Ovary (tissue), 9 donors: ENCODE measurements around the gene NRDE2. TPM values are rescaled to one million over a fixed set of nuclear protein-coding genes. Genes with fewer than 3 reads are reported as not detected.

Source experiments
- DNase-seq, 5 donors: peaks; one replicate each; pipeline ENCODE4 v3.0.0-alpha.2; 2019 to 2020
- H3K27ac ChIP-seq, 2 donors: fragments of 200-600 bp; one replicate each; pipeline versions ENCODE4 v1.5.1 to v1.8.0; 2019 to 2022
- H3K27me3 ChIP-seq: fragments of 200-600 bp; one replicate; pipeline ENCODE4 v1.8.0; 2022
- H3K36me3 ChIP-seq: fragments of 200-600 bp; sonication (generic); one replicate; pipeline ENCODE4 v1.5.1; 2019
- H3K4me1 ChIP-seq: one replicate; pipeline ENCODE4 v1.8.1; 2013; ENCODE audit warnings: mild to moderate bottlenecking, moderate library complexity; ENCODE audit not compliant: insufficient read depth
- H3K4me3 ChIP-seq: fragments of 200-600 bp; sonication (generic); one replicate; pipeline ENCODE4 v1.5.1; 2017
- H3K9me3 ChIP-seq, 2 donors: fragments of 200-600 bp in 1 of 2; sonication (generic) in 1 of 2; one replicate each; pipeline versions ENCODE4 v1.5.1 to v1.8.1; 2013 to 2019; ENCODE audit warnings: mild to moderate bottlenecking in 1 of 2, moderate library complexity in 1 of 2
- EP300 ChIP-seq: sonication (generic); formaldehyde crosslinking; IDR thresholded peaks from one replicate; pipeline ENCODE4 v1.6.1; 2017; ENCODE audit warnings: antibody characterized with exemption
- POLR2A ChIP-seq: fragments of 450-650 bp; IDR thresholded peaks from one replicate; pipeline ENCODE4 v1.6.1; 2017; ENCODE audit warnings: antibody characterized with exemption, mild to moderate bottlenecking, moderate library complexity
- WGBS, 3 donors: extraction: QIAGEN DNeasy Blood & Tissue Kit in 1 of 3; methylation state at CpG; one replicate each; pipeline versions ENCODE4 v1.1.5 to v1.1.7; 2013 to 2017; 5-methylcytosine and 5-hydroxymethylcytosine counted together
- intact Hi-C, 4 donors: fragments of 100-400 bp; cut with DNase I; formaldehyde crosslinking; loops; one replicate each; pipeline versions ENCODE4 v1.11.0 to v1.15.1; 2022 to 2023
- polyA plus RNA-seq, 2 donors: library from polyadenylated mRNA; stranded (reverse); fragments of 200-250 nt in 1 of 2; fragments of 350-450 nt in 1 of 2; fragmentation: Illumina TruSeq in 1 of 2; extraction: RNeasy Lipid Tissue Mini Kit (QIAGEN cat#74804) in 1 of 2; gene quantifications; one replicate each; pipeline ENCODE4 v1.2.3, GENCODE V29; 2013 to 2014
- total RNA-seq, 7 donors: library from RNA; depleted of rRNA in 2 of 7; stranded (reverse); fragments of >200 nt in 2 of 7; fragmentation: NEBNext Ultra II Directional in 3 of 7; extraction: Animal tissue kit (Norgen Biotek cat#: 25700) in 3 of 7; gene quantifications; one replicate each; pipeline versions ENCODE4 v1.1.0 to v1.2.4, GENCODE V29; 2016 to 2023
- TF ChIP-seq, protein P1 (sequence below), 3 donors: fragments of 450-650 bp in 2 of 3; fragments of 200-600 bp in 1 of 3; IDR thresholded peaks; one replicate each; pipeline versions ENCODE4 v1.5.1 to v1.8.0; 2016 to 2022; ENCODE audit warnings: antibody characterized with exemption in 3 of 3, mild to moderate bottlenecking in 1 of 3
- donor health status: DM: no; HTN: no; CAD: no; lungs with moderate emphysema.
- donor health status: DM: no; HTN: no; CAD: no.
- donor health status: Bipolar disorder and iron deficiency.
- donor health status: DM: yes; HTN: yes; CAD: no.
- donor health status: DM: no; HTN: no; CAD: no.
- donor health status: DM: yes; HTN: yes; CAD: no.

NRDE2 gene
- total and polyA plus RNA-seq, 9 donors = 7.7 to 28.5 (median 15.4) TPM

GRCh38 chr14:90348270-90348669 is 16.5 kb upstream of the NRDE2 start:
- no peaks in the 10 kb centered on the region for H3K9me3 ChIP-seq
- 93 to 95% (median 93%) methylated on average over 2 of the region's 2 CpGs for WGBS, 3 donors
- TF ChIP-seq EP300 = no peak
- TF ChIP-seq, protein P1, sequence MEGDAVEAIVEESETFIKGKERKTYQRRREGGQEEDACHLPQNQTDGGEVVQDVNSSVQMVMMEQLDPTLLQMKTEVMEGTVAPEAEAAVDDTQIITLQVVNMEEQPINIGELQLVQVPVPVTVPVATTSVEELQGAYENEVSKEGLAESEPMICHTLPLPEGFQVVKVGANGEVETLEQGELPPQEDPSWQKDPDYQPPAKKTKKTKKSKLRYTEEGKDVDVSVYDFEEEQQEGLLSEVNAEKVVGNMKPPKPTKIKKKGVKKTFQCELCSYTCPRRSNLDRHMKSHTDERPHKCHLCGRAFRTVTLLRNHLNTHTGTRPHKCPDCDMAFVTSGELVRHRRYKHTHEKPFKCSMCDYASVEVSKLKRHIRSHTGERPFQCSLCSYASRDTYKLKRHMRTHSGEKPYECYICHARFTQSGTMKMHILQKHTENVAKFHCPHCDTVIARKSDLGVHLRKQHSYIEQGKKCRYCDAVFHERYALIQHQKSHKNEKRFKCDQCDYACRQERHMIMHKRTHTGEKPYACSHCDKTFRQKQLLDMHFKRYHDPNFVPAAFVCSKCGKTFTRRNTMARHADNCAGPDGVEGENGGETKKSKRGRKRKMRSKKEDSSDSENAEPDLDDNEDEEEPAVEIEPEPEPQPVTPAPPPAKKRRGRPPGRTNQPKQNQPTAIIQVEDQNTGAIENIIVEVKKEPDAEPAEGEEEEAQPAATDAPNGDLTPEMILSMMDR (IDR thresholded peaks at IDR 0.05) = no peak
- no peak for TF ChIP-seq POLR2A
- intact Hi-C loops = no loop called here
- no peak overlapping the region for H3K27ac ChIP-seq
- no peaks in the 10 kb centered on the region for H3K4me1 ChIP-seq
- DNase-seq = no peak
- no peak overlapping the region for H3K4me3 ChIP-seq
- no peaks in the 10 kb centered on the region for H3K27me3 ChIP-seq
- H3K36me3 ChIP-seq = no peaks in the 10 kb centered on the region

- H3K36me3 ChIP-seq = no peaks in the 10 kb centered on the region
- H3K27ac ChIP-seq = no peak overlapping the region
- no peak for DNase-seq
- H3K4me3 ChIP-seq = no peak overlapping the region
- no peaks in the 10 kb centered on the region for H3K27me3 ChIP-seq
- no peaks in the 10 kb centered on the region for H3K4me1 ChIP-seq
- intact Hi-C loops = no loop called here
- H3K9me3 ChIP-seq = no peaks in the 10 kb centered on the region
- TF ChIP-seq, protein P1 (IDR thresholded peaks at IDR 0.05) = no peak
- TF ChIP-seq POLR2A (no peak), EP300 (no peak)
Observed at GRCh38 chr14:90345239-90345557, 13.5 kb upstream of the NRDE2 start.

DNA sequence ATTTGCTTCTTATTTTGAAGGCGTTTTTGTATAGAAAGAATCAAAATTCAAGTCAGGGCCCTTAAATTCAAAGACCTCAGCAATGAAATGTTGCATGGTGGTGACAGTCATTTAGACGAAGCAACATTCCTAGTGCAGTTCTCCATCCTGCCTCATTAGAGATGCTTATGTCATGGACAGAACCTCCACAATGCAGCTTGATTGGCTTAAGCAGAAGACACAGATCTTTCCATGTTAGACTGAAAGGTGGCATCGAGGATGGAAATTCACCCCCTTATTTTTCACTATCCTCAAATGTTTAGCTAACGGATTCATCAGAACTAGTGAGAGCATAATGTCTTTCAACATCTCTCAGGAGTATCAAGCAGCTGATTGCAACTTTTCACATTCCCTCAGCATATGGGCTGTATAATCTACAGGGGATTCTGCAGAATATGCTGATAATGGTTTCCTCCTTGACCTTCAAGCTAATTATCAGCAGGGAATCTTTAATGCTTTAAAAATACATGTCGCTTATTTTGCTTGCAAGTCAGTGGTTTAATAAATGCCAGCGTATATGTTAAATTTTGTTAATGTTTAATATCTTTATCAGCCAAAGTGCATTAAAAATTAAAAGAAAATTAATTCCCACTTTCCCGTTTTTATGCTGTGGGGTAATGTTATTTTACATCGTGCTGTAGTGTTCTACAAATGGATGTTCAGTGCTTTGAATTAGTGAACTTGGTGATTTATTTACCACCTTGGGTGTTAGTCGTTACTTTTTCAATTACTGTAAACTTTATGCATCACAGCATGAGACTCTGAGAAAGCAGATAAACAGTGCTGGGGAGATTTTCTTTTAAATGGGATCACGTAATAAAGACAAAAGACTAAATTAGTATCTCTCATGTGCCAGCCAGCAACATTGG is 12.8 kb upstream of the NRDE2 start:
- intact Hi-C loops = no loop called here

DNA sequence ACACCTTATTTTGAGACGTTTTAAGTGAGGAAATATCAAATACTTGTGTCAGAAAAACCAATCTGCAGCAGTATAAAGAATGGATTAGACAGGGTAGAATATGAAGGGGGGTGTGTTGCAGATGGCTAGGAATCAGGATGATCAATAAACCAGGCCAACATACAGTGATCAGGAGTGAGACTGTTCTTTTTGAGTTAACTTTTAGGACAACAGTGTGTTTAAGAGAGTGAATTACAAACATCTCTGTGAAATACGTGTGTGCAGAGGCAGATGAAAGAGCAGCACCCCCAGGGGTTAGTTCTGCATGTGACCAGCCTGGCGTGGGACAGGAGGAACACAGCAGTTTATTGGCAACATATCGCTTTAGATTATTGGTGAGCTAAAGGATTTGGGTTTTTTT is 10.6 kb upstream of the NRDE2 start:
- Histone ChIP-seq H3K9me3 (no peaks in the 10 kb centered on the region), H3K4me3 (no peak overlapping the region), H3K36me3 (no peaks in the 10 kb centered on the region), H3K27me3 (no peaks in the 10 kb centered on the region), H3K27ac (no peak overlapping the region), H3K4me1 (no peaks in the 10 kb centered on the region)
- no peak for DNase-seq
- WGBS, 3 donors = 37 to 44% (median 37%) methylated on average over 4 of the region's 4 CpGs
- no peak for TF ChIP-seq EP300
- TF ChIP-seq, protein P1 (IDR thresholded peaks at IDR 0.05) = no peak
- no peak for TF ChIP-seq POLR2A
- intact Hi-C loops = no loop called here

More for the DNA sequence above, 12.8 kb upstream of the NRDE2 start:
- Histone ChIP-seq H3K9me3 (no peaks in the 10 kb centered on the region), H3K27ac (no peak overlapping the region), H3K4me3 (no peak overlapping the region), H3K4me1 (no peaks in the 10 kb centered on the region), H3K27me3 (no peaks in the 10 kb centered on the region), H3K36me3 (no peaks in the 10 kb centered on the region)
- no peak for DNase-seq
- 47 to 66% (median 50%) methylated on average over 10 of the region's 10 CpGs for WGBS, 3 donors
- no peak for TF ChIP-seq EP300
- TF ChIP-seq, protein P1 (IDR thresholded peaks at IDR 0.05) = no peak
- no peak for TF ChIP-seq POLR2A
